ENCODE data around the gene AP2B1.

AP2B1 gene

GRCh38 chr17:35603674-35604073, 16.6 kb downstream of the AP2B1 start:
- no peak overlapping the region for H2BK12ac ChIP-seq (ENCODE audit: low read length in 2 of 2)

GRCh38 chr17:35605678-35606077, 18.6 kb downstream of the AP2B1 start:
- Histone ChIP-seq H3K36me3 (ENCODE audit: control insufficient read depth in 1 of 2, insufficient read depth in 2 of 2, low read depth in 1 of 2, low read length in 2 of 2) (peaks cover 30 to 64% of the 10 kb centered on the region in 2 experiments), H2BK5ac (ENCODE audit: low read depth, low read length, poor library complexity, severe bottlenecking) (no peak overlapping the region), H3K4ac (ENCODE audit: low read depth in 1 of 2, low read length in 2 of 2) (no peak overlapping the region)

More at GRCh38 chr17:35603674-35604073, 16.6 kb downstream of the AP2B1 start:
- Histone ChIP-seq H3K4me2 (ENCODE audit: low read length, poor library complexity, severe bottlenecking) (no peak overlapping the region), H3K79me1 (replicated peaks; ENCODE audit: low read length, poor library complexity, severe bottlenecking) (peaks cover 24% of the 10 kb centered on the region), H3K23ac (ENCODE audit: low read length in 2 of 2) (no peak overlapping the region), H2BK5ac (ENCODE audit: low read depth, low read length, poor library complexity, severe bottlenecking) (no peak overlapping the region), H3K18ac (ENCODE audit: low read depth in 1 of 2, low read length in 2 of 2) (no peak overlapping the region), H4K91ac (ENCODE audit: low read length) (no peak overlapping the region), H3K9ac (ENCODE audit: low read length) (no peak overlapping the region), H3K4me3 (ENCODE audit: insufficient read depth in 1 of 2, low read depth in 1 of 2, low read length in 2 of 2) (no peak overlapping the region), H3K14ac (ENCODE audit: low read length in 2 of 2) (no peak overlapping the region), H2AFZ (ENCODE audit: low read depth, low read length) (no peak overlapping the region), H3K27ac (ENCODE audit: low read length, poor library complexity, severe bottlenecking) (no peak overlapping the region), H2AK5ac (ENCODE audit: low read length, severe bottlenecking) (no peak overlapping the region), H2BK15ac (ENCODE audit: low read depth, poor library complexity, severe bottlenecking) (no peak overlapping the region), H3K4me1 (ENCODE audit: control insufficient read depth, insufficient read depth, low read depth, low read length) (no peaks in the 10 kb centered on the region), H3K36me3 (ENCODE audit: control insufficient read depth in 1 of 2, insufficient read depth in 2 of 2, low read depth in 1 of 2, low read length in 2 of 2) (peaks cover 22 to 73% of the 10 kb centered on the region in 2 experiments), H3K27me3 (ENCODE audit: control insufficient read depth in 1 of 2, insufficient read depth in 1 of 2, low read length in 2 of 2) (no peaks in the 10 kb centered on the region), H4K8ac (ENCODE audit: low read length) (no peak overlapping the region), H3K4ac (ENCODE audit: low read depth in 1 of 2, low read length in 2 of 2) (no peak overlapping the region), H3K9me3 (ENCODE audit: control insufficient read depth, low read length) (no peaks in the 10 kb centered on the region), H2BK120ac (ENCODE audit: low read depth, low read length) (no peak overlapping the region)
- DNase-seq = no peak
- WGBS = 93% methylated on average over 5 of the region's 7 CpGs

GRCh38 chr17:35607239-35607847, 20.2 kb downstream of the AP2B1 start:
- H3K36me3 ChIP-seq (ENCODE audit: control insufficient read depth in 1 of 2, insufficient read depth in 2 of 2, low read depth in 1 of 2, low read length in 2 of 2) = peaks cover 29 to 62% of the 10 kb centered on the region in 2 experiments

More at GRCh38 chr17:35605678-35606077, 18.6 kb downstream of the AP2B1 start:
- 97% methylated on average over 2 of the region's 2 CpGs for WGBS
- Histone ChIP-seq H3K79me1 (replicated peaks; ENCODE audit: low read length, poor library complexity, severe bottlenecking) (peaks cover 23% of the 10 kb centered on the region), H3K9me3 (ENCODE audit: control insufficient read depth, low read length) (no peaks in the 10 kb centered on the region), H2BK15ac (ENCODE audit: low read depth, poor library complexity, severe bottlenecking) (no peak overlapping the region), H3K9ac (ENCODE audit: low read length) (peak overlapping the region; percentile 19), H3K27me3 (ENCODE audit: control insufficient read depth in 1 of 2, insufficient read depth in 1 of 2, low read length in 2 of 2) (no peaks in the 10 kb centered on the region), H4K8ac (ENCODE audit: low read length) (no peak overlapping the region), H3K14ac (ENCODE audit: low read length in 2 of 2) (no peak overlapping the region), H2AK5ac (ENCODE audit: low read length, severe bottlenecking) (no peak overlapping the region), H3K4me3 (ENCODE audit: insufficient read depth in 1 of 2, low read depth in 1 of 2, low read length in 2 of 2) (peak overlapping the region in 1 of 2 experiments; percentile 20), H3K4me1 (ENCODE audit: control insufficient read depth, insufficient read depth, low read depth, low read length) (no peaks in the 10 kb centered on the region), H3K27ac (ENCODE audit: low read length, poor library complexity, severe bottlenecking) (no peak overlapping the region), H3K23ac (ENCODE audit: low read length in 2 of 2) (no peak overlapping the region), H4K91ac (ENCODE audit: low read length) (no peak overlapping the region), H2BK120ac (ENCODE audit: low read depth, low read length) (no peak overlapping the region), H3K18ac (ENCODE audit: low read depth in 1 of 2, low read length in 2 of 2) (no peak overlapping the region), H3K4me2 (ENCODE audit: low read length, poor library complexity, severe bottlenecking) (no peak overlapping the region), H2AFZ (ENCODE audit: low read depth, low read length) (no peak overlapping the region), H2BK12ac (ENCODE audit: low read length in 2 of 2) (no peak overlapping the region)
- DNase-seq = no peak

GRCh38 chr17:35609831-35610230, 22.7 kb downstream of the AP2B1 start:
- no peak overlapping the region for H4K8ac ChIP-seq (ENCODE audit: low read length)

More at GRCh38 chr17:35607239-35607847, 20.2 kb downstream of the AP2B1 start:
- no peak overlapping the region for H3K18ac ChIP-seq (ENCODE audit: low read depth in 1 of 2, low read length in 2 of 2)
- H4K91ac ChIP-seq (ENCODE audit: low read length) = no peak overlapping the region
- no peak overlapping the region for H3K14ac ChIP-seq (ENCODE audit: low read length in 2 of 2)
- H3K79me1 ChIP-seq (replicated peaks; ENCODE audit: low read length, poor library complexity, severe bottlenecking) = peaks cover 21% of the 10 kb centered on the region
- H4K8ac ChIP-seq (ENCODE audit: low read length) = no peak overlapping the region
- DNase-seq = no peak
- no peaks in the 10 kb centered on the region for H3K27me3 ChIP-seq (ENCODE audit: control insufficient read depth in 1 of 2, insufficient read depth in 1 of 2, low read length in 2 of 2)
- H2AK5ac ChIP-seq (ENCODE audit: low read length, severe bottlenecking) = no peak overlapping the region
- H2BK120ac ChIP-seq (ENCODE audit: low read depth, low read length) = no peak overlapping the region
- no peak overlapping the region for H3K4me2 ChIP-seq (ENCODE audit: low read length, poor library complexity, severe bottlenecking)
- no peak overlapping the region for H2AFZ ChIP-seq (ENCODE audit: low read depth, low read length)
- H3K23ac ChIP-seq (ENCODE audit: low read length in 2 of 2) = no peak overlapping the region
- no peak overlapping the region for H3K9ac ChIP-seq (ENCODE audit: low read length)
- no peaks in the 10 kb centered on the region for H3K4me1 ChIP-seq (ENCODE audit: control insufficient read depth, insufficient read depth, low read depth, low read length)
- H3K9me3 ChIP-seq (ENCODE audit: control insufficient read depth, low read length) = no peaks in the 10 kb centered on the region
- H2BK15ac ChIP-seq (ENCODE audit: low read depth, poor library complexity, severe bottlenecking) = no peak overlapping the region
- no peak overlapping the region for H3K4ac ChIP-seq (ENCODE audit: low read depth in 1 of 2, low read length in 2 of 2)
- H2BK12ac ChIP-seq (ENCODE audit: low read length in 2 of 2) = no peak overlapping the region
- WGBS = 93% methylated on average over 3 of the region's 3 CpGs
- H3K27ac ChIP-seq (ENCODE audit: low read length, poor library complexity, severe bottlenecking) = no peak overlapping the region
- no peak overlapping the region for H2BK5ac ChIP-seq (ENCODE audit: low read depth, low read length, poor library complexity, severe bottlenecking)
- H3K4me3 ChIP-seq (ENCODE audit: insufficient read depth in 1 of 2, low read depth in 1 of 2, low read length in 2 of 2) = no peak overlapping the region

More at GRCh38 chr17:35609831-35610230, 22.7 kb downstream of the AP2B1 start:
- H3K9me3 ChIP-seq (ENCODE audit: control insufficient read depth, low read length) = no peaks in the 10 kb centered on the region
- no peak overlapping the region for H4K91ac ChIP-seq (ENCODE audit: low read length)
- H2AK5ac ChIP-seq (ENCODE audit: low read length, severe bottlenecking) = no peak overlapping the region
- WGBS = 99% methylated on average over 4 of the region's 4 CpGs
- peaks cover 21 to 60% of the 10 kb centered on the region in 2 experiments for H3K36me3 ChIP-seq (ENCODE audit: control insufficient read depth in 1 of 2, insufficient read depth in 2 of 2, low read depth in 1 of 2, low read length in 2 of 2)
- H2BK5ac ChIP-seq (ENCODE audit: low read depth, low read length, poor library complexity, severe bottlenecking) = no peak overlapping the region
- no peaks in the 10 kb centered on the region for H3K4me1 ChIP-seq (ENCODE audit: control insufficient read depth, insufficient read depth, low read depth, low read length)
- no peak overlapping the region for H2BK15ac ChIP-seq (ENCODE audit: low read depth, poor library complexity, severe bottlenecking)
- H3K4me3 ChIP-seq (ENCODE audit: insufficient read depth in 1 of 2, low read depth in 1 of 2, low read length in 2 of 2) = no peak overlapping the region
- no peak overlapping the region for H2AFZ ChIP-seq (ENCODE audit: low read depth, low read length)
- peaks cover 17% of the 10 kb centered on the region for H3K79me1 ChIP-seq (replicated peaks; ENCODE audit: low read length, poor library complexity, severe bottlenecking)
- no peak overlapping the region for H3K27ac ChIP-seq (ENCODE audit: low read length, poor library complexity, severe bottlenecking)
- H3K18ac ChIP-seq (ENCODE audit: low read depth in 1 of 2, low read length in 2 of 2) = no peak overlapping the region
- no peak overlapping the region for H3K23ac ChIP-seq (ENCODE audit: low read length in 2 of 2)
- H3K14ac ChIP-seq (ENCODE audit: low read length in 2 of 2) = no peak overlapping the region
- no peak overlapping the region for H3K4me2 ChIP-seq (ENCODE audit: low read length, poor library complexity, severe bottlenecking)
- DNase-seq = no peak
- no peaks in the 10 kb centered on the region for H3K27me3 ChIP-seq (ENCODE audit: control insufficient read depth in 1 of 2, insufficient read depth in 1 of 2, low read length in 2 of 2)
- no peak overlapping the region for H3K4ac ChIP-seq (ENCODE audit: low read depth in 1 of 2, low read length in 2 of 2)
- H3K9ac ChIP-seq (ENCODE audit: low read length) = no peak overlapping the region
- no peak overlapping the region for H2BK120ac ChIP-seq (ENCODE audit: low read depth, low read length)
- H2BK12ac ChIP-seq (ENCODE audit: low read length in 2 of 2) = no peak overlapping the region
